Astrocyte (in vitro differentiated cells and primary cell): ENCODE data around the gene LLPH.

ENCODE experiments used
- EZH2 ChIP-seq: IDR thresholded peaks from 2 replicates; pipeline ENCODE4 v1.6.1; 2012; ENCODE audit warnings: mild to moderate bottlenecking, low read length, inconsistent platforms; ENCODE audit not compliant: insufficient read depth
- TF ChIP-seq, protein P1 (sequence below): IDR thresholded peaks from 2 replicates; pipeline ENCODE4 v1.5.1; 2011; ENCODE audit warnings: low read depth, mild to moderate bottlenecking, inconsistent platforms, low read length, moderate library complexity; ENCODE audit not compliant: insufficient read depth

DNA sequence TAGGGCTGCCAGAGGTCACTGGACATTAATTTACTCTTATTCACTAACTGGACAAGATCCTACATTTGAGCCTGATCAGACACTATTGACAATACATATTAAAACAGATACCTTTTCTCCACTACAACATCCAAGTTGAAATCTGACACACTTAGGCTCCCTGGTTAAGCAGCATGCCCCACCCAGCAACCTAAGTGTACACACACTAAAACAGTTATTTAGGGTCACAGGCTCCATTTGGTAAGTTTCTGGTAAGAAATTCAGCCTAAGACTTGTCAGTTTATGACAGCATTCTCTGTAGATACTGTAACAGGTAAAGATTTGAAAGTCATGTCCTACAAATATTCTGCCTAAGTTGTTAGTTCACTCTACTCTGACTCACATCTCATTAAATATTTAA lies 12.3 kb upstream of the LLPH start:
- TF ChIP-seq, protein P1, sequence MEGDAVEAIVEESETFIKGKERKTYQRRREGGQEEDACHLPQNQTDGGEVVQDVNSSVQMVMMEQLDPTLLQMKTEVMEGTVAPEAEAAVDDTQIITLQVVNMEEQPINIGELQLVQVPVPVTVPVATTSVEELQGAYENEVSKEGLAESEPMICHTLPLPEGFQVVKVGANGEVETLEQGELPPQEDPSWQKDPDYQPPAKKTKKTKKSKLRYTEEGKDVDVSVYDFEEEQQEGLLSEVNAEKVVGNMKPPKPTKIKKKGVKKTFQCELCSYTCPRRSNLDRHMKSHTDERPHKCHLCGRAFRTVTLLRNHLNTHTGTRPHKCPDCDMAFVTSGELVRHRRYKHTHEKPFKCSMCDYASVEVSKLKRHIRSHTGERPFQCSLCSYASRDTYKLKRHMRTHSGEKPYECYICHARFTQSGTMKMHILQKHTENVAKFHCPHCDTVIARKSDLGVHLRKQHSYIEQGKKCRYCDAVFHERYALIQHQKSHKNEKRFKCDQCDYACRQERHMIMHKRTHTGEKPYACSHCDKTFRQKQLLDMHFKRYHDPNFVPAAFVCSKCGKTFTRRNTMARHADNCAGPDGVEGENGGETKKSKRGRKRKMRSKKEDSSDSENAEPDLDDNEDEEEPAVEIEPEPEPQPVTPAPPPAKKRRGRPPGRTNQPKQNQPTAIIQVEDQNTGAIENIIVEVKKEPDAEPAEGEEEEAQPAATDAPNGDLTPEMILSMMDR, result no peak
- TF ChIP-seq EZH2, result no peak
